Heart left ventricle (tissue), 16 donors: ENCODE data around the gene CENPK. TPM values are rescaled to one million over a fixed set of nuclear protein-coding genes. Genes with fewer than 3 reads are reported as not detected.

Source experiments
- ATAC-seq, 4 donors: fragments of 200-7000 bp; cut with Tn5 transposase; one replicate each; pipeline ENCODE4 v1.9.1; 2020 to 2022; ENCODE audit warnings: moderate library complexity in 4 of 4, mild to moderate bottlenecking in 3 of 4, moderate number of reproducible peaks in 1 of 4
- DNase-seq, 5 donors: peaks; one replicate each; pipeline ENCODE4 v3.0.0-alpha.2; 2020
- H3K27ac ChIP-seq, 12 donors: fragments of 200-600 bp; sonication (generic) in 4 of 12; one replicate each; pipeline versions ENCODE4 v1.5.0 to v1.8.0; 2016 to 2022; ENCODE audit warnings: mild to moderate bottlenecking in 2 of 12
- H3K27me3 ChIP-seq, 9 donors: fragments of 200-600 bp; sonication (generic) in 2 of 9; one replicate each; pipeline versions ENCODE4 v1.5.1 to v1.8.0; 2016 to 2022; ENCODE audit warnings: mild to moderate bottlenecking in 3 of 9
- H3K36me3 ChIP-seq, 9 donors: fragments of 200-600 bp; sonication (generic) in 2 of 9; one replicate each; pipeline versions ENCODE4 v1.5.0 to v1.8.0; 2018 to 2022; ENCODE audit warnings: mild to moderate bottlenecking in 2 of 9
- H3K4me1 ChIP-seq, 12 donors: fragments of 200-600 bp; sonication (generic) in 4 of 12; one replicate each; pipeline versions ENCODE4 v1.5.0 to v1.8.0; 2016 to 2022; ENCODE audit warnings: mild to moderate bottlenecking in 3 of 12
- H3K4me3 ChIP-seq, 12 donors: fragments of 200-600 bp; sonication (generic) in 4 of 12; one replicate each; pipeline versions ENCODE4 v1.5.0 to v1.8.0; 2017 to 2022; ENCODE audit warnings: mild to moderate bottlenecking in 9 of 12, moderate library complexity in 4 of 12
- H3K9me3 ChIP-seq, 12 donors: fragments of 200-600 bp; sonication (generic) in 4 of 12; one replicate each; pipeline versions ENCODE4 v1.5.0 to v1.8.0; 2016 to 2022; ENCODE audit warnings: mild to moderate bottlenecking in 1 of 12
- POLR2A ChIP-seq, 2 donors: fragments of 450-650 bp; IDR thresholded peaks; one replicate each; pipeline ENCODE4 v1.6.1; 2017; ENCODE audit warnings: antibody characterized with exemption in 2 of 2, mild to moderate bottlenecking in 2 of 2, moderate library complexity in 2 of 2
- WGBS, 4 donors: extraction: QIAGEN DNeasy Blood & Tissue Kit in 2 of 4; methylation state at CpG; one replicate each; pipeline versions ENCODE4 v1.1.5 to v1.1.7; 2013 to 2018; 5-methylcytosine and 5-hydroxymethylcytosine counted together
- intact Hi-C, 10 donors: fragments of 100-400 bp; cut with DNase I; formaldehyde crosslinking; loops; one replicate each; pipeline versions ENCODE4 v1.11.1 to v1.14.2; 2022
- polyA plus RNA-seq, 2 donors: library from polyadenylated mRNA; stranded (reverse); fragments of 200-250 nt; gene quantifications; one replicate each; pipeline ENCODE4 v1.2.3, GENCODE V29; 2013
- total RNA-seq, 9 donors: library from RNA; depleted of rRNA in 2 of 9; stranded (reverse); fragments of >200 nt in 2 of 9; fragmentation: NEBNext Ultra II Directional in 3 of 9; extraction: Animal tissue kit (Norgen Biotek cat#: 25700) in 3 of 9; gene quantifications; one replicate each; pipeline versions ENCODE4 v1.1.0 to v1.2.4, GENCODE V29; 2016 to 2023
- TF ChIP-seq, protein P1 (sequence below), 12 donors: fragments of 200-600 bp; sonication (generic) in 4 of 12; IDR thresholded peaks; one replicate each; pipeline versions ENCODE4 v1.5.0 to v1.8.0; 2018 to 2022; ENCODE audit warnings: antibody characterized with exemption in 12 of 12, mild to moderate bottlenecking in 5 of 12
- donor health status: ischemic (EF 13 %, LVEDD 7.1; RV severe dilation, severe dysfunction).
- donor health status: healthy with polysubstance abuse.
- donor health status: DM: no; HTN: yes; CAD: no.
- donor health status: DM: no; HTN: no; CAD: no.
- donor health status: ischemic (EF 25% LVEDD 6.9; RV normal size, moderate dysfunction).
- donor health status: ischemic (EF 25% LVEDD 5.7; RV mildly dilated, moderate dysfunction).
- donor health status: healthy.
- donor health status: DM: yes; HTN: yes; CAD: no.
- donor health status: ischemic (EF 35%, LVEDD 5.7; RV mildly dilated, moderate dysfunction).
- donor health status: nonischemic (EF 11% LVEDD 7.7; RV severe dilation, severe dysfunction).
- donor health status: DM: yes; HTN: yes; CAD: no.
- donor health status: PGD.
- donor health status: ischemic (EF 29% LVEDD 5.4; RV normal size, mild dysfunction).
- donor health status: nonischemic (EF 23%, LVEDD 6.1; RV moderate dilation, normal function).

Gene CENPK
- total and polyA plus RNA-seq, 11 donors: 0.32 to 6.9 (median 0.78) TPM; not detected in 2

DNA sequence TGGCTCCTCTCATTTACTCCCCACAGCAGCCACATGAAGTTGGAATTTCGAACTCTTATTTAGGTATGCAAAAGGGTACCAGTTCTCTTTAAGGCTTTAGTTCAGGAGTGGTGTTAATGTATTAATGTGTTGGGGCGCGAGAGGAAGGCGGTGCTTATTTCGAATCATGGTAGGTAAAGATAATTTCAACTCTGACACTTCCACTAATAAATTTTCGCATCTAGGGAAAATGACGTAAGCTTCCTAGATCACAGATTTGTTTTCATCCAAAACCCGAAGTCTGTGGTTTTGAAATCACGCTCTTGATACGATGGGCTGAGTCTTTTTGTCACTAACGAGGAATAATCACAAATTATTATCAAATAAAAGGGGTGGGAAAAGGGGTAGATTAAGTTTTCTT is 809 bp upstream of the CENPK start:
- TF ChIP-seq, protein P1, sequence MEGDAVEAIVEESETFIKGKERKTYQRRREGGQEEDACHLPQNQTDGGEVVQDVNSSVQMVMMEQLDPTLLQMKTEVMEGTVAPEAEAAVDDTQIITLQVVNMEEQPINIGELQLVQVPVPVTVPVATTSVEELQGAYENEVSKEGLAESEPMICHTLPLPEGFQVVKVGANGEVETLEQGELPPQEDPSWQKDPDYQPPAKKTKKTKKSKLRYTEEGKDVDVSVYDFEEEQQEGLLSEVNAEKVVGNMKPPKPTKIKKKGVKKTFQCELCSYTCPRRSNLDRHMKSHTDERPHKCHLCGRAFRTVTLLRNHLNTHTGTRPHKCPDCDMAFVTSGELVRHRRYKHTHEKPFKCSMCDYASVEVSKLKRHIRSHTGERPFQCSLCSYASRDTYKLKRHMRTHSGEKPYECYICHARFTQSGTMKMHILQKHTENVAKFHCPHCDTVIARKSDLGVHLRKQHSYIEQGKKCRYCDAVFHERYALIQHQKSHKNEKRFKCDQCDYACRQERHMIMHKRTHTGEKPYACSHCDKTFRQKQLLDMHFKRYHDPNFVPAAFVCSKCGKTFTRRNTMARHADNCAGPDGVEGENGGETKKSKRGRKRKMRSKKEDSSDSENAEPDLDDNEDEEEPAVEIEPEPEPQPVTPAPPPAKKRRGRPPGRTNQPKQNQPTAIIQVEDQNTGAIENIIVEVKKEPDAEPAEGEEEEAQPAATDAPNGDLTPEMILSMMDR (IDR thresholded peaks at IDR 0.05): no peak
- TF ChIP-seq POLR2A (IDR thresholded peaks at IDR 0.05): no peak

DNA sequence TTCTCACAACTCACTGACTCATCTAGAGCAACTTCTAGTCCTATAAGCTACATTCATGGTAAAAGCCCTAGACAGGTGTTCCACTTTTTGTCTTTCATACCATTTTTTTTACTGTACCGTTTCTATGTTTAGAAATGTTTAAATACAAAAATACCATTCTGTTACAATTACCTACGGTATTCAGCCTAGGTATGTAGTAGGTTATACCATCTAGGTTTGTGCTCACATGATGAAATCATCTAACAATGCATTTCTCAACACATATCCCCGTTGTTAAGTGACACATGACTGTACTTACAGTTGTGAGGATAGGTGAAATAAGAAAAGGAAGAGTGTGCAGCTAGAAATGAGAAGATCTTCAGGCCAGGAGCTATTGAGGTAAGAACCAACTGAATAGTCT is 6.2 kb downstream of the CENPK start:
- Histone ChIP-seq H3K9me3 (no peaks in the 10 kb centered on the region), H3K36me3 (no peaks in the 10 kb centered on the region), H3K4me1 (peaks cover 0 to 3% (median 0%) of the 10 kb centered on the region in 12 donors), H3K27ac (no peak overlapping the region), H3K27me3 (no peaks in the 10 kb centered on the region), H3K4me3 (no peak overlapping the region)
- intact Hi-C loops: no loop called here
- WGBS, 4 donors: 91 to 94% (median 93%) methylated on average over 3 of the region's 3 CpGs
- DNase-seq: no peak
- TF ChIP-seq, protein P1 (IDR thresholded peaks at IDR 0.05): no peak
- TF ChIP-seq POLR2A (IDR thresholded peaks at IDR 0.05): no peak
- no peak for ATAC-seq

More for the DNA sequence above, 809 bp upstream of the CENPK start:
- DNase-seq (no peak), ATAC-seq (no peak)
- no peaks in the 10 kb centered on the region for H3K9me3 ChIP-seq
- H3K36me3 ChIP-seq: peaks cover 0 to 25% (median 13%) of the 10 kb centered on the region in 9 donors
- H3K4me1 ChIP-seq: peaks cover 0 to 33% (median 23%) of the 10 kb centered on the region in 12 donors
- peak overlapping the region in 10 of 12 donors; percentile 68 to 94 (median 86) for H3K27ac ChIP-seq
- H3K27me3 ChIP-seq: no peaks in the 10 kb centered on the region
- 7 to 9% (median 7%) methylated on average over 11 of the region's 11 CpGs for WGBS, 4 donors
- peak overlapping the region; percentile 59 to 96 (median 86) for H3K4me3 ChIP-seq
- intact Hi-C loops: loop anchor here in 2 of 10 donors (10.0 kb wide), 1 partner anchor 749 kb away; no protein-coding TSS in a partner anchor

- Histone ChIP-seq H3K9me3 (no peaks in the 10 kb centered on the region), H3K27me3 (no peaks in the 10 kb centered on the region), H3K27ac (no peak overlapping the region), H3K4me1 (no peaks in the 10 kb centered on the region), H3K36me3 (no peaks in the 10 kb centered on the region), H3K4me3 (no peak overlapping the region)
- WGBS, 4 donors: 89 to 95% (median 93%) methylated on average over 2 of the region's 2 CpGs
- ATAC-seq: no peak
- DNase-seq: no peak
- TF ChIP-seq POLR2A (IDR thresholded peaks at IDR 0.05): no peak
- TF ChIP-seq, protein P1 (IDR thresholded peaks at IDR 0.05): no peak
- intact Hi-C loops: no loop called here
These were observed 6.8 kb downstream of the CENPK start for GRCh38 chr5:65556181-65556580.

DNA sequence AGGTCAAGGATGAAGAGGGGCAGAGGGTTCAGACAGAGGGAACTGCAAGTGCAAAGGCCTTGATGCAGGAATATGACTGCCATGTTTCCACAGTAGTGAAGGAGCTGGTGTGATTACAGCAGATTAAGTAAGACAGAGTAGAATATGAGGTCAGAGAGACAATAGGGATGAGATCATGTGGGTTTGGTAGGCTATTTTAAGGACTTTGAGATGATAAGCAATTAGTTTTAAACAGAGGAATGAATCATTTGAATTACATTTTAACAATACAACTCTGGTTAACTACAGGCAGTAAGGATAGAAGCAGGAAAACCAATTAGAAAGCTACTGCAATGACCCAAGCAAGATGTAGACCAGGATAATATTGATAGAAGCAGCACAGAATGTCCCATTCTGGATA is 7.7 kb downstream of the CENPK start:
- TF ChIP-seq, protein P1 (IDR thresholded peaks at IDR 0.05): no peak
- TF ChIP-seq POLR2A (IDR thresholded peaks at IDR 0.05): no peak
- intact Hi-C loops: no loop called here
- Histone ChIP-seq H3K9me3 (no peaks in the 10 kb centered on the region), H3K4me1 (no peaks in the 10 kb centered on the region), H3K36me3 (peaks cover 0 to 4% (median 0%) of the 10 kb centered on the region in 9 donors), H3K27ac (no peak overlapping the region), H3K4me3 (no peak overlapping the region), H3K27me3 (no peaks in the 10 kb centered on the region)
- ATAC-seq: no peak
- DNase-seq: no peak
